GM23248 (cell line): Measurements from ENCODE around the gene GDF11. TPM values are rescaled to one million over a fixed set of nuclear protein-coding genes. Genes with fewer than 3 reads are reported as not detected.

Source experiments
- DNase-seq: peaks from one replicate; pipeline ENCODE4 v3.0.0-alpha.2; 2015
- H2AFZ ChIP-seq: fragments of 200-600 bp; sonication (generic); 2 replicates; pipeline ENCODE4 v1.6.1; 2016; ENCODE audit warnings: antibody characterized with exemption
- H3F3A ChIP-seq: fragments of 200-600 bp; sonication (generic); 2 replicates; pipeline ENCODE4 v1.6.1; 2016; ENCODE audit warnings: mild to moderate bottlenecking, antibody characterized with exemption, mixed run types; ENCODE audit not compliant: insufficient read depth
- H3K27ac ChIP-seq: fragments of 200-600 bp; sonication (generic); 2 replicates; pipeline ENCODE4 v1.5.1; 2016; ENCODE audit warnings: mild to moderate bottlenecking
- H3K27me3 ChIP-seq: fragments of 200-600 bp; sonication (generic); replicated peaks from 2 replicates; pipeline ENCODE4 v1.6.1; 2016; ENCODE audit warnings: mild to moderate bottlenecking; ENCODE audit not compliant: insufficient read depth
- H3K36me3 ChIP-seq: fragments of 200-600 bp; sonication (generic); 2 replicates; pipeline ENCODE4 v1.6.1; 2016; ENCODE audit warnings: low read depth, mild to moderate bottlenecking
- H3K4me1 ChIP-seq: fragments of 200-600 bp; sonication (generic); 2 replicates; pipeline ENCODE4 v1.6.1; 2016; ENCODE audit warnings: mild to moderate bottlenecking; ENCODE audit not compliant: insufficient read depth
- H3K4me2 ChIP-seq: fragments of 200-600 bp; sonication (generic); one replicate; pipeline ENCODE4 v1.6.1; 2016; ENCODE audit warnings: mild to moderate bottlenecking; ENCODE audit not compliant: unreplicated experiment
- H3K4me3 ChIP-seq: fragments of 200-600 bp; sonication (generic); 2 replicates; pipeline ENCODE4 v1.5.1; 2016; ENCODE audit warnings: mild to moderate bottlenecking
- H3K79me2 ChIP-seq: fragments of 200-600 bp; sonication (generic); 2 replicates; pipeline ENCODE4 v1.6.1; 2016; ENCODE audit warnings: mild to moderate bottlenecking; ENCODE audit not compliant: insufficient read depth
- H3K9ac ChIP-seq: fragments of 200-600 bp; sonication (generic); 2 replicates; pipeline ENCODE4 v1.6.1; 2016; ENCODE audit warnings: mild to moderate bottlenecking
- H3K9me2 ChIP-seq: fragments of 200-600 bp; sonication (generic); 2 replicates; pipeline ENCODE4 v1.6.1; 2016; ENCODE audit warnings: mixed run types, mild to moderate bottlenecking, moderate library complexity; ENCODE audit not compliant: insufficient read depth
- H3K9me3 ChIP-seq: fragments of 200-600 bp; sonication (generic); one replicate; pipeline ENCODE4 v1.6.1; 2017; ENCODE audit warnings: low read depth
- H4K20me1 ChIP-seq: fragments of 200-600 bp; sonication (generic); 2 replicates; pipeline ENCODE4 v1.6.0; 2016; ENCODE audit not compliant: insufficient read depth
- EZH2 ChIP-seq: fragments of 200-600 bp; sonication (generic); IDR thresholded peaks from 2 replicates; pipeline ENCODE4 v1.6.1; 2018; ENCODE audit warnings: antibody characterized with exemption, mild to moderate bottlenecking; ENCODE audit not compliant: insufficient read depth, poor library complexity, severe bottlenecking
- EZH2phosphoT487 ChIP-seq: fragments of 200-600 bp; sonication (generic); IDR thresholded peaks from 2 replicates; pipeline ENCODE4 v1.6.1; 2018; ENCODE audit warnings: antibody characterized with exemption, moderate library complexity, mild to moderate bottlenecking, low read depth; ENCODE audit not compliant: insufficient read depth
- WGBS, 2 experiments: methylation state at CpG; one replicate each; pipeline ENCODE4 v1.1.6; 2015 to 2017; ENCODE audit warnings: low lambda C conversion rate in 2 of 2, low coverage in 1 of 2; ENCODE audit errors: missing lambda C conversion rate in 2 of 2; 5-methylcytosine and 5-hydroxymethylcytosine counted together
- in situ Hi-C: fragments of 300-500 bp; cut with MboI; formaldehyde crosslinking; loops from 2 replicates; pipeline ENCODE4 v1.15.0; 2020
- polyA plus RNA-seq: library from polyadenylated mRNA; unstranded; fragments of >200 nt; fragmentation: Nextera tagmentation; extraction: Ambion mirVana; gene quantifications from 2 replicates; pipeline ENCODE4 v1.2.1, GENCODE V29; 2016
- total RNA-seq: library from RNA; depleted of rRNA; stranded (reverse); fragments of >200 nt; shearing (Covaris generic); gene quantifications from 2 replicates; pipeline ENCODE4 v1.2.3, GENCODE V29; 2014

Gene GDF11
- total and polyA plus RNA-seq, 2 experiments from 2014 or later, result 0.56 to 2.1 TPM

DNA sequence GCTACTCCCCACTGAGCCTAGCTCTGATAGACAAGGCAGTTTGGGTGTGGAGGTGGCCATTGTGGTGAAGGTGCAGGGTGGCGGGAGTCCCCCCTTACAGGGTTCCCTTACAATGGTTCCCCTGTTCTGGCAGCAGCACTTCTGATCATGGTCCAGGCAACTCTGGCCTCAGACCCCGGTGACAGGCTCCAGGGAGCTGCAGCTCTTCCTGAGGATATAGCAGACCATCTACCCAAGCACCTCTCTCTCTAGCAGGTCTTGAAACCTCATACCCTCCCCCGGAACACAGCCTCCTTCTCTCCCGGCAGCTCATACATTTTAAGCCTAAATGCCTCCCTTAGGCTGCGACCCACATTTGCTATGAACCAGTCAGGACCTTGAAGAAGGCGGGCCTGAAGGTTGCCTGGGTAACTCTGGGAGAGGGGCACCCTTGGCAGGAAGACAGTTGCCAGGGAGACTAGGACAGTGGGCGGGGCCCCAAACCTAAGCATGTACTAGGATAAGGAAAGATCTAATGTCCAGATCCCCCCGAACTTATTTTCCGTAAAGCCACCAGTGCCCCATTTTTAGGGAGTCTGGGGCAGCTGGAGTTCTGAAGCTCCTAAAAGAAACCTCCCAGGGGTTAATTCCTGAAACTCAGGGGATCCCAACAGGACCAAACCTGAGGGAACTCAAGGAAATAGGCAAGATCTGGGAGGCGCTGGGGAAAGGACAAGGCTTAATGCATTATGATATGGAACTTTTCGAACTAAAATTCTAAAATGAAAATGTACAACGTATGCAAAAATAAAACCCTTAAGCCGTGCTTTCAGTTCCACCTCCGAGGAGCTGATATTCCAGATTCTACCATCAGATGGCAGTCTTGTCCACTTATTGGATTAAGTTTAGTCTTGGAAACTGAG is 4.5 kb upstream of the GDF11 start:
- peaks cover 11% of the 10 kb centered on the region; the same call in 1 of the 2 replicates for H3K4me1 ChIP-seq
- H3K27ac ChIP-seq, result peak overlapping the region; percentile 56
- no peaks in the 10 kb centered on the region for H3K9me3 ChIP-seq
- H3K9me2 ChIP-seq, result no peaks in the 10 kb centered on the region
- no peaks in the 10 kb centered on the region for H4K20me1 ChIP-seq
- peaks cover 3% of the 10 kb centered on the region; the same call in 1 of the 2 replicates for H3F3A ChIP-seq
- DNase-seq, result peak; percentile 78
- H3K27me3 ChIP-seq, result no peaks in the 10 kb centered on the region
- WGBS, 2 experiments, result 1% methylated on average over 14 of the region's 14 CpGs
- H3K9ac ChIP-seq, result peak overlapping the region; percentile 83
- H3K79me2 ChIP-seq, result no peaks in the 10 kb centered on the region
- H2AFZ ChIP-seq, result peak overlapping the region; percentile 100
- H3K36me3 ChIP-seq, result no peaks in the 10 kb centered on the region
- H3K4me2 ChIP-seq, result peak overlapping the region; percentile 100
- in situ Hi-C loops, result no loop called here
- H3K4me3 ChIP-seq, result peak overlapping the region; percentile 98
- TF ChIP-seq EZH2phosphoT487 (no peak), EZH2 (no peak)

DNA sequence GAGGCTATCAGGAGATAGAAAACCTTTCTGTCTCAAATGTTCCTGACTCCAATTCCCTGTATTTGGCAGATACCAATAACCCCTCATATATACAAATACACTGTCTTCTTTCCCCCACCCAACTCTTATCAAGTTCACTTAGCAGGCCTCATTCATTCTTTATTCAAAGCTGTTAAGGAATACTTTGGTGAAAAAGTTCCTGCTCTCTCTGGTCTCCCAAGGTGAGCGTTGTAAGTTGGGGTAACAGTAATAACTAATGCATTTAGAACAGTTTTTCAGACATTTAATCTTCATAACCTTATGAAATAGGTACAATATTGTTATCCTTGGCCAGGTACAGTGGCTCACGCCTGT is 3.9 kb upstream of the GDF11 start:
- no peak for TF ChIP-seq EZH2
- no peak for TF ChIP-seq EZH2phosphoT487
- Histone ChIP-seq H3K79me2 (no peaks in the 10 kb centered on the region), H2AFZ (no peak overlapping the region), H3K27me3 (no peaks in the 10 kb centered on the region), H3F3A (peaks cover 3% of the 10 kb centered on the region; the same call in 1 of the 2 replicates), H3K36me3 (no peaks in the 10 kb centered on the region), H3K9me2 (no peaks in the 10 kb centered on the region), H3K9me3 (no peaks in the 10 kb centered on the region), H3K4me1 (peaks cover 11% of the 10 kb centered on the region; the same call in 1 of the 2 replicates), H3K4me3 (no peak overlapping the region), H3K27ac (no peak overlapping the region), H3K4me2 (no peak overlapping the region), H4K20me1 (no peaks in the 10 kb centered on the region), H3K9ac (no peak overlapping the region)
- in situ Hi-C loops, result no loop called here
- 71 to 76% methylated on average over 2 of the region's 2 CpGs for WGBS, 2 experiments
- DNase-seq, result no peak

- no peaks in the 10 kb centered on the region for H3K9me3 ChIP-seq
- peak overlapping the region; percentile 99 for H2AFZ ChIP-seq
- TF ChIP-seq EZH2phosphoT487 (no peak), EZH2 (no peak)
- no peak for DNase-seq
- H3K36me3 ChIP-seq, result no peaks in the 10 kb centered on the region
- peak overlapping the region; percentile 70 for H3K9ac ChIP-seq
- 22 to 27% methylated on average over 3 of the region's 3 CpGs for WGBS, 2 experiments
- peak overlapping the region; percentile 98 for H3K4me2 ChIP-seq
- peaks cover 15% of the 10 kb centered on the region for H3F3A ChIP-seq
- peak overlapping the region; percentile 75 for H3K4me3 ChIP-seq
- no peaks in the 10 kb centered on the region for H4K20me1 ChIP-seq
- in situ Hi-C loops, result no loop called here
- H3K27ac ChIP-seq, result no peak overlapping the region; the same call in 1 of the 2 replicates
- peaks cover 35% of the 10 kb centered on the region for H3K4me1 ChIP-seq
- H3K79me2 ChIP-seq, result 0 out of 2 replicates have a peak, but pooled peaks cover 3% of the 10 kb centered on the region
- H3K9me2 ChIP-seq, result no peaks in the 10 kb centered on the region
- H3K27me3 ChIP-seq, result no peaks in the 10 kb centered on the region
These were observed 816 bp upstream of the GDF11 start for GRCh38 chr12:55741931-55742680.

- Histone ChIP-seq H3K4me3 (peak overlapping the region; percentile 96), H3K4me1 (peaks cover 31% of the 10 kb centered on the region), H3K27ac (no peak overlapping the region), H3F3A (peaks cover 29% of the 10 kb centered on the region), H3K9me2 (no peaks in the 10 kb centered on the region), H3K36me3 (no peaks in the 10 kb centered on the region), H3K9ac (peak overlapping the region; percentile 67), H3K9me3 (no peaks in the 10 kb centered on the region), H2AFZ (peak overlapping the region; percentile 86), H3K79me2 (0 out of 2 replicates have a peak, but pooled peaks cover 3% of the 10 kb centered on the region), H3K27me3 (no peaks in the 10 kb centered on the region), H3K4me2 (peak overlapping the region; percentile 93), H4K20me1 (no peaks in the 10 kb centered on the region)
- in situ Hi-C loops, result no loop called here
- 2 to 3% methylated on average over 38 to 73 of the region's 73 CpGs for WGBS, 2 experiments
- DNase-seq, result peak; percentile 87
- TF ChIP-seq EZH2 (no peak), EZH2phosphoT487 (no peak)
These were observed 751 bp downstream of the GDF11 start for GRCh38 chr12:55743406-55744339.
